GM21526 (cell line): Measurements from ENCODE around the gene IFT81.

Source experiments
- ATAC-seq: cut with Tn5 transposase; IDR thresholded peaks from one replicate; pipeline ENCODE4 v1.9.1; 2021; ENCODE audit warnings: moderate library complexity; ENCODE audit not compliant: unreplicated experiment, low FRiP score

The IFT81 gene

DNA sequence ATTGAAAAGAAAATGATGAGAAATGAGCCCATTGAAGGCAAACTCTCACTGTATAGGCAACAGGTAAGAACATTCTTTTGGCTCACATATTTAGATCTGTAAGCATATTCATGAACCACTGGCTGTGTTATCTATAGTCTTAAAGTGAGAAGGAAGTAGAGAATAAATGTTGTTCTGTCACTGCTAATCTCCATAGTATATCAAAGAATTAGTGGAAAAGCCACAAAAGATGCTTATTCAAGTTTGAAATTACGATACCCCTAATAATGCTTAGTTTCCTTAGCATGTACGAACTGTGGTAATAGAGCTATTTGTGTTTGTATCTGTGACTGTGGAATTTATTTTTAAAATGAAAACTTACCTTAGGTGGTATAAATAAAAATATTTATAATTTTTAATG lies 22.8 kb downstream of the IFT81 start:
- no peak for ATAC-seq

DNA sequence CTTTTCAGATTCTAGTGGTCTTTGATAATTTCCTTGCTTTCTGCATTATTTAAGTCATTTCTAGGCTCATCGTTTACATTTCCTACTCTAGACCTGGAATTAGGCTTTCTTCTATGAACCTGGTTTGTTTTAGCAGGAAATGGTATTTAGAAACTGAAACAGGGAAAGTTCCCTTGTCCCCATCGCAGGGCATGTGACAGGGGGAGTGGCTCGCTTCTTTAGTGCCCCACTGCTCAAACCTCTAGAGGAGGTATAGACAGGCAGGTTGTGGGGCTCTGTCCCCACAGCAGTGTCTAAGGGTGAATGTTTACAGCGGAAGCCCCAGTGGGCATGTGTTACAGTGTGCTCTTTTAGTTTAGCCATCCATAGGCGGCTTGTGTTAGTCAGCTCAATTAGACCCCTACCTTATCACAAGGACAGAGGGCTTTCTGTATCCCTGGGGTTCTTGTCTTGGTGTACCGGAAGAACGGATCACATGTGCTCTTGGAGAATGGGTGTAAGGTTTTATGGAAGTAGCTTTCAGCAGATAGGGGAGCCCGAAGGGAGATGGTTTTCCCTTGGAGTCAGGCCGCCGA lies 25.0 kb downstream of the IFT81 start:
- no peak for ATAC-seq

DNA sequence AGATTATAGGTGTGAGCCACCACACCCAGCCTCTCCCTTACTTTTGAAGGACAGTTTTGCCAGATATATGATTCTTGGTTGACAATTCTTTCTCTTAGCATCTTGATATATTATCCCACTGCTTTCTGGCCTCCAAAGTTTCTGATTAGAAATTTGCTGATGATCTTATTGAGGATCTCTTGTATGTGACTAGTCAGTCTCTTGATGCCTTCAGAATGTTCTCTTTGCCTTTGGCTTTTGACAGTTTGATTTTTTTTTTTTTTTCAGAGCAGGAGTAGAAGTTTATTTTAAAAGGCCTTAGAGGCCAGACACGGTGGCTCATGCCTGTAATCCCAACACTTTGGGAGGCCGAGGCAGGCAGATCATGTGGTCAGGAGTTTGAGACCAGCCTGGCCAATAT lies 32.6 kb downstream of the IFT81 start:
- no peak for ATAC-seq

- no peak for ATAC-seq
Measured at GRCh38 chr12:110157539-110157938, 33.4 kb downstream of the IFT81 start.

DNA sequence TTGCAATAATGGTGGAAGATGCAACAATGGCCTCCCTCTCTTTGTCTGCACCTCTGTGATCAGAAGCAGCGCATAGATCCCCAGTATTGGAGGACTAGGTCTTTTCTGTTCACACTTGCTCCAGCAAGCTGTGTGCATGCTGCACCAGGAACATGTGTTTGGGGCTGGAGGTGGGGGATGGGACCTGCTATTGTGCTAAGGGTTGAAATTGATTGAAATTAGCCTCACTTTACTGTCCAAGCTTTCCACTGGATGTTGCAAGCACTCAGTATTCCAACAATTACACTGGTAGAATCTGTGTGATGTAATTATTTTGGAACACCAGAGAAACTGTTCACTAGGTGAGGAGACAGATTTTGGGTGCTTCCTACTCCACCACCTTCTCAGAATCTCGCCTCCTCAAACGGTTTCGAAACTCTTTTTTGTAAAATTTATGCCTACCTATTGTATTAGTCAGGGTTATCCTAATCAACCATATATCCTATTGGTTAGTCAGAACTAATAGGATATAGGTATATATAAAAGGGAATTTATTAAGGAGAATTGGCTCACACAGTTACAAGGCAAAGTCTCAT lies 35.6 kb downstream of the IFT81 start:
- no peak for ATAC-seq

- ATAC-seq: peak; percentile 83
Measured at GRCh38 chr12:110165540-110166159, 41.5 kb downstream of the IFT81 start.

DNA sequence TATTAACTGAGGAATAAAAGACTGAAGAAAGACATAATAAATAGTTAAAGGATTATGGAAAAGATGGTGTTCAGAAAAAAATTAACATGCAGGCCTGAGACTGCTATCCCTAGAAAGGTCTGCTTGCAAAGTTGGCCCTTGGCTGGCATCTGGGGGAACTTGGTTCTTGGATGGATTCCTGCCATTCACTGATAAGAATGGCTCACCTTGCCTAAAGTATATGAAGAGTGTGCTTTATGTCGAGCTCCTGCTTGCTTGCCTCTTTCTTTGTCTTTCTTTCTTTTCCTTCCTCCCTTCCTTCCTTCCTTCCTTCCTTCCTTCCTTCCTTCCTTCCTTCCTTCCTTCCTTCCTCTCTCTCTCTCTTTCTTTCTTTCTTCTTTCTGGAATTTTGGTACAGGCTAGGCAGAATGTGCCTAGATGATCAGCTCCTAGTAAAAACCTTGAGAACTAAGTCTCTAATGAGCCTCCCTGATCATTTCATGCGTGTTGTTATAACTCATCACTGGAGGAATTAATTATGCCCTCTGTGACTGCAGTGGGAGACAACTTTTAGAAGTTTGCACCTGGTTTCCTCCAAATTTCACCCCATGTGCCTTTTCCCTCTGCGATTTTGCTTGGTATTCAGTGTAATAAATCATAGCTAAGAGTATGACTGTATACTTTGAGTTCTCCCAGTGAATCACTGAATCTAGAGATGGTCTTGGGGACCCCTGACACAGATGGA lies 44.7 kb downstream of the IFT81 start:
- ATAC-seq: no peak

- no peak for ATAC-seq
Measured at GRCh38 chr12:110170535-110171185, 46.5 kb downstream of the IFT81 start.

- ATAC-seq: no peak
Measured at GRCh38 chr12:110171186-110171538, 47.0 kb downstream of the IFT81 start.

GRCh38 chr12:110171636-110172035 lies 47.5 kb downstream of the IFT81 start:
- no peak for ATAC-seq

- no peak for ATAC-seq
Measured at GRCh38 chr12:110174373-110174996, 50.3 kb downstream of the IFT81 start.

GRCh38 chr12:110175201-110175600 lies 51.0 kb downstream of the IFT81 start:
- ATAC-seq: no peak

DNA sequence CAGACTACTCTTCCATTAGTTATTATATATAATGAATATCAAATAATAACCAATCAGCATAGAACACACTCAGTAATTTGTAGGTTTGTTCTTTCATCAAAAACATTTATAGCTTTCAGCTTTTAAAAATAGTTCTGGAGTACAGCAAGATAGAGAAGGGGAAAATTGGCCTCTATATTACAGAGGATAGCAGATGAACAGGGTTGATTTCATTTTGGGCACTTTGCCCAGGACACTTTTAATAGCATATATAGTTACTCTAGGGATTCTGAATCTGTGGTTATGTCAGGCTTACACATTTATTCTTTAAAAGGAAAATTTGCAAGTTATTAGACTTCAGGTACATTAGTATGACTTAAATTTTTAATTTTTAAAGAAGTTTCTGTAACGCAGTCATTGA lies 52.6 kb downstream of the IFT81 start:
- ATAC-seq: no peak

DNA sequence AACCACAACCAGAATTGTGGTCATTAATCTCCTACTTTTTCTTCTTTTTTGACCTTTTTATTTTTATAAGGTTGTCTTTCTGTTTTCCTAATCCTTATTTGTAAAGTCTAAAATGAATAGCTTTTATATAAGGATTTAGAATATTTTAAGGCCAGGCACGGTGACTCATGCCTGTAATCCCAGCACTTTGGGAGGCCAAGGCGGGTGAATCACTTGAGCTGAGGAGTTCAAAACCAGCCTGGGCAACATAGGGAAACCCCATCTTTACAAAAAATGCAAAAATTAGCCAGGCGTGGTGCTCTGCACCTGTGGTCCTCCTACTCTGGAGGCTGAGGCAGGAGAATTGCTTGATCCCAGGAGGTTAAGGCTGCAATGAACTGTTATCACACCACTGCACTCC lies 55.1 kb downstream of the IFT81 start:
- ATAC-seq: no peak

DNA sequence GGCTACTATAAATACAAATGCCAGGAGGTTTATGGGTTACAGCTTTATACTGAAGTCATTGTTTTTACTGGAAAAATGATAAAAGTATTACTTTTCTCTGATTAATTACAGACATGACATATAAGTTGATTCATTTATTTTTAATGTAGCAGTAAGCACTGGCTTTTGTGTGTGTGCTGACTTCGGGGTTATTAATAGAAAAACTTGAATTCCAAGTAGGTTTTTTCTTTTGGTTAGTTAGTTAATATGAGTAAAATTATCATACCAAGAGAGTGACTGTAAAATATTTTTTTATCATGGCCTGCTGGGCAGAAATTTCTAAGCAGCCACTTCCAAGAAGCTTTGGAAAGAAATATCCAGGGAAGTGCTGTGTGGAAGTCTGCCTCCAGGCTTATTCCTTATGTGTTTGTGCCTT lies 56.4 kb downstream of the IFT81 start:
- ATAC-seq: no peak

- no peak for ATAC-seq
Measured at GRCh38 chr12:110182281-110182680, 58.1 kb downstream of the IFT81 start.

- ATAC-seq: no peak
Measured at GRCh38 chr12:110183386-110183785, 59.2 kb downstream of the IFT81 start.

DNA sequence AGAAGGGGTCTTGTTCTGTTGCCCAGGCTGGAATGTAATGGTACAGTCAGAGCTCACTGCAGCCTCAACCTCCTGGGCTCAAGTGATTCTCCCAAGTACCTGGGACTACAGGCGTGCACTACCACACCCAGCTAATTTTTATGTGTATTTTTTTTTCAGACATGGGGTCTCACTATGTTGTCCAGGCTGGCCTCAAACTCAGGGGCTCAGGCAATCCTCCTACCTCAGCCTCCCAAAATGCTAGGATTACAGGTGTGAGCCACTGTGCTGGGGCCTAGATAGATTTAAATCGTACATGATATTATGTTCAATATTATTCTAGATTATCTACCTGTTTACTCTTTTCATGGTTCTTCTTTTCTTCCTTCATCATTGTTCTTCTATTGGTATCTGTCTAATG lies 61.5 kb downstream of the IFT81 start:
- ATAC-seq: no peak

DNA sequence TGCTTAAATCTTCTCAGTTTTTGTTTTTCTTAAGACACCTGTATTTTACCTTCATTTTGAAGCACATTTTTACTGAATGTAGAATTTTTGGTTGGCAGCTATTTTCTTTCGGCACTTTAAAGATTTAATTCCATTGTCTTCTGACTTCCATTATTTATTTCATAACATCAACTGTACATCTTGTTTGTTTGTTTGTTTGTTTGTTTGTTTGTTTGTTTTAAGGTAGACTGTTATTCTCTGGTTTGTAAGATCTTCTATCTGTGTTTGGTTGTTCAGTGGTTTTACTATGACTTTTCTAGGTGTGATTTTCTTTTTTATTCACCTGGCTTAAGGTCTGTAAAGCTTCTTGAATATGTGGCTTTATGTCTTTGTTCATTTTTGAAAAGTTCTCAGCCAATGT lies 61.9 kb downstream of the IFT81 start:
- no peak for ATAC-seq

DNA sequence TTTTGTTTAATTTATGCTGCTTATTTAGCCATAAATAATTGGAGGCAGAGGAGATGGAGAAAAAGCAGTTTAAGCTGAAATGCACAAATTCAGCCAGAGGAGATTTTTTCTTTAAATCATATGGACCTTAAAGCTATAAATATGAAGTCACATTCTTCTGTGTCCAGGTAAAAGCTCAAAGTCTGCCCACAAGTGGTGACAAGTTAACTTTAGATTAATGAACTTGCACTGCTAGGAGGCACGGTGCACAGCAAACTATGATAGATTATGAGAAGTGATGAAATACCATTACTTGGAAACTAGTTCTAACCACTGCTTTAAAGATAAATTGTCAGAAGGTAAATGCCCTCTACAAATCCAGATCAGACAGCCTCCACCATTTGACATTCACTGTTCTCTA lies 69.0 kb downstream of the IFT81 start:
- no peak for ATAC-seq

- no peak for ATAC-seq
Measured at GRCh38 chr12:110197003-110197402, 72.8 kb downstream of the IFT81 start.
